Right lobe of liver (tissue), 4 donors: Measurements from ENCODE around the gene MS4A5.

Experiments
- CTCF ChIP-seq, 4 donors: fragments of 200-600 bp in 3 of 4; fragments of 450-650 bp in 1 of 4; IDR thresholded peaks; one replicate each; pipeline versions ENCODE4 v1.5.1 to v1.8.0; 2016 to 2022; ENCODE audit warnings: antibody characterized with exemption in 4 of 4, mild to moderate bottlenecking in 2 of 4
- POLR2A ChIP-seq: fragments of 450-650 bp; IDR thresholded peaks from one replicate; pipeline ENCODE4 v1.6.1; 2017; ENCODE audit warnings: antibody characterized with exemption, mild to moderate bottlenecking
- donor health status: DM: no; HTN: no; CAD: no.
- donor health status: DM: no; HTN: no; CAD: no.
- donor health status: DM: no; HTN: yes; CAD: no.

GRCh38 chr11:60429272-60429671 lies at the start of gene MS4A5:
- TF ChIP-seq CTCF (IDR thresholded peaks at IDR 0.05) (no peak), POLR2A (no peak)
